PC-9 (cell line): ENCODE results near the gene NRG4. TPM values are rescaled to one million over a fixed set of nuclear protein-coding genes. Genes with fewer than 3 reads are reported as not detected.

Source experiments
- BruUV-seq: library from RNA; stranded (reverse); fragments of 400-500 nt; replicated peaks from 2 replicates; lab custom pipeline; 2021; lab: Mats Ljungman, UMichigan
- CTCF ChIA-PET: fragments of 300-600 bp; sonication (Branson Sonifier 250); formaldehyde crosslinking; loops from one replicate; lab custom pipeline; 2022; ENCODE audit warnings: antibody characterized with exemption; lab: Charles Lee
- POLR2A ChIA-PET: fragments of 300-600 bp; sonication (Branson Sonifier 250); formaldehyde crosslinking; loops from one replicate; lab custom pipeline; 2022; ENCODE audit warnings: antibody characterized with exemption; ENCODE audit not compliant: unreplicated experiment; lab: Charles Lee
- DNase-seq, 2 experiments: peaks; one replicate each; pipeline versions ENCODE4 v3.0.0 to v3.0.0-alpha.2; 2015 to 2022; ENCODE audit warnings: mixed read lengths in 1 of 2
- H2AFZ ChIP-seq: fragments of 200-600 bp; sonication (generic); 2 replicates; pipeline ENCODE4 v1.8.1; 2017; ENCODE audit warnings: antibody characterized with exemption
- H3F3A ChIP-seq: fragments of 200-600 bp; sonication (generic); 2 replicates; pipeline ENCODE4 v1.8.1; 2017; ENCODE audit warnings: antibody characterized with exemption, mild to moderate bottlenecking, low read depth; ENCODE audit not compliant: insufficient read depth
- H3K27ac ChIP-seq: fragments of 200-600 bp; sonication (generic); 2 replicates; pipeline ENCODE4 v1.6.1; 2016; ENCODE audit warnings: mixed run types
- H3K27me3 ChIP-seq: fragments of 200-600 bp; sonication (generic); 2 replicates; pipeline ENCODE4 v1.6.1; 2016; ENCODE audit warnings: low read depth, mixed run types; ENCODE audit not compliant: insufficient read depth
- H3K36me3 ChIP-seq: fragments of 200-600 bp; sonication (generic); 2 replicates; pipeline ENCODE4 v1.6.1; 2016; ENCODE audit warnings: low read depth, mixed run types
- H3K4me1 ChIP-seq: fragments of 200-600 bp; sonication (generic); replicated peaks from 2 replicates; pipeline ENCODE4 v1.6.1; 2016; ENCODE audit warnings: mixed run types; ENCODE audit not compliant: insufficient read depth
- H3K4me2 ChIP-seq: fragments of 200-600 bp; sonication (generic); 2 replicates; pipeline ENCODE4 v1.6.1; 2017; ENCODE audit warnings: mixed run types
- H3K4me3 ChIP-seq: fragments of 200-600 bp; sonication (generic); 2 replicates; pipeline ENCODE4 v1.6.1; 2016; ENCODE audit warnings: mixed run types
- H3K79me2 ChIP-seq: fragments of 200-600 bp; sonication (generic); 2 replicates; pipeline ENCODE4 v1.6.1; 2017; ENCODE audit warnings: low read depth, mixed run types
- H3K9me2 ChIP-seq: fragments of 200-600 bp; sonication (generic); 2 replicates; pipeline ENCODE4 v1.8.1; 2017; ENCODE audit warnings: mild to moderate bottlenecking; ENCODE audit not compliant: insufficient read depth
- H3K9me3 ChIP-seq: fragments of 200-600 bp; sonication (generic); 2 replicates; pipeline ENCODE4 v1.8.1; 2016; ENCODE audit warnings: low read depth; ENCODE audit not compliant: insufficient read depth
- H4K20me1 ChIP-seq: fragments of 200-600 bp; sonication (generic); 2 replicates; pipeline ENCODE4 v1.8.1; 2017; ENCODE audit not compliant: insufficient read depth
- CTCF ChIP-seq: fragments of 200-600 bp; sonication (generic); conservative IDR thresholded peaks from 2 replicates; pipeline ENCODE4 v1.6.1; 2017; ENCODE audit warnings: mixed run types, antibody characterized with exemption, mild to moderate bottlenecking, moderate library complexity
- EZH2 ChIP-seq: fragments of 200-600 bp; sonication (generic); IDR thresholded peaks from 2 replicates; pipeline ENCODE4 v1.8.0; 2017; ENCODE audit warnings: antibody characterized with exemption, low read depth
- intact Hi-C: fragments of 100-400 bp; cut with micrococcal nuclease; formaldehyde crosslinking; loops from one replicate; pipeline ENCODE4 v1.10.0; 2022; ENCODE audit not compliant: unreplicated experiment
- total RNA-seq: library from RNA; stranded (reverse); gene quantifications from 2 replicates; pipeline ENCODE4 v1.2.3, GENCODE V29; 2021

NRG4 gene
- total RNA-seq, 1 experiment from 2014 or later = 11.3 TPM

DNA sequence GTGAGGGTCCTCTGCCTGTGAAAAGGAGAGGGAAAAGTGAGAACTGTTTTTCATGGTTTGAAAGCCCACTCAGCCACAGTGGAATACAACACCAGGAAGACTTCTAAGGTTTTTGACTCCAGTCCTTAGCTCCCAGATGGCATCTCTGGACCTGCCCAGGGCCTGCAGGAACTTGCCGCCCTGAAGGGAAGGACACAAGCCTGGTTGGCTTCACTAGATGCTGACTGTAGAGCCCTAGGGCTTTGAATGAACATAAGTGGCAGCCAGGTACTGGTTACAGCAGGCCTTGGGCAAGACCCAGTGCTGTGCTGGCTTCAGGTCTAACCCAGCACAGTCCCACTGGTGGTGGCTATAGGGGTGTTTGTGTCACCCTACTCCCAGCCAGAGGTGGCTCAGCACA lies 26.3 kb upstream of the NRG4 start:
- H3K36me3 ChIP-seq = no peaks in the 10 kb centered on the region
- H3K79me2 ChIP-seq = no peaks in the 10 kb centered on the region
- no peak overlapping the region for H3K4me2 ChIP-seq
- H3K4me1 ChIP-seq = no peaks in the 10 kb centered on the region
- ChIA-PET POLR2A (no interaction called here), CTCF (no interaction called here)
- no peaks in the 10 kb centered on the region for H3K9me2 ChIP-seq
- DNase-seq = no peak
- H3K27me3 ChIP-seq = no peaks in the 10 kb centered on the region
- no peaks in the 10 kb centered on the region for H4K20me1 ChIP-seq
- H3F3A ChIP-seq = no peaks in the 10 kb centered on the region
- no TSS peak for BruUV-seq
- no peak overlapping the region for H2AFZ ChIP-seq
- no peaks in the 10 kb centered on the region for H3K9me3 ChIP-seq
- TF ChIP-seq EZH2 (no peak), CTCF (no peak)
- no peak overlapping the region for H3K4me3 ChIP-seq
- H3K27ac ChIP-seq = no peak overlapping the region
- intact Hi-C loops = no loop called here

- Histone ChIP-seq H3K79me2 (no peaks in the 10 kb centered on the region), H3K4me3 (no peak overlapping the region), H3K27me3 (no peaks in the 10 kb centered on the region), H3K4me1 (no peaks in the 10 kb centered on the region), H3K36me3 (no peaks in the 10 kb centered on the region), H3K9me2 (no peaks in the 10 kb centered on the region), H3K27ac (no peak overlapping the region), H2AFZ (no peak overlapping the region), H3K4me2 (no peak overlapping the region), H3F3A (no peaks in the 10 kb centered on the region), H3K9me3 (no peaks in the 10 kb centered on the region), H4K20me1 (no peaks in the 10 kb centered on the region)
- BruUV-seq = no TSS peak
- CTCF ChIA-PET = no interaction called here
- intact Hi-C loops = no loop called here
- POLR2A ChIA-PET = interaction anchor here (0.7 kb wide), 1 partner anchor 26 kb away, joined by 3 read pairs; no protein-coding TSS in a partner anchor
- DNase-seq = no peak
- TF ChIP-seq EZH2 (no peak), CTCF (no peak)
Observed at GRCh38 chr15:76035593-76035992, 23.4 kb upstream of the NRG4 start.

GRCh38 chr15:76034111-76034510 lies 21.9 kb upstream of the NRG4 start:
- no peak overlapping the region for H3K4me3 ChIP-seq
- intact Hi-C loops = no loop called here
- CTCF ChIA-PET = no interaction called here
- H3K79me2 ChIP-seq = no peaks in the 10 kb centered on the region
- no peaks in the 10 kb centered on the region for H3F3A ChIP-seq
- H4K20me1 ChIP-seq = no peaks in the 10 kb centered on the region
- no TSS peak for BruUV-seq
- TF ChIP-seq CTCF = no peak
- no peak for TF ChIP-seq EZH2
- no peaks in the 10 kb centered on the region for H3K36me3 ChIP-seq
- H3K9me3 ChIP-seq = no peaks in the 10 kb centered on the region
- no peaks in the 10 kb centered on the region for H3K4me1 ChIP-seq
- POLR2A ChIA-PET = no interaction called here
- no peak for DNase-seq
- no peak overlapping the region for H3K27ac ChIP-seq
- no peak overlapping the region for H2AFZ ChIP-seq
- H3K4me2 ChIP-seq = no peak overlapping the region
- no peaks in the 10 kb centered on the region for H3K27me3 ChIP-seq
- H3K9me2 ChIP-seq = no peaks in the 10 kb centered on the region
